Panc1 (cell line): ENCODE results near the gene FOS.

ENCODE experiments used
- CTCF ChIP-seq: fragments of 450-650 bp; IDR thresholded peaks from 2 replicates; pipeline ENCODE4 v1.5.1; 2017; ENCODE audit warnings: mild to moderate bottlenecking
- POLR2AphosphoS5 ChIP-seq: IDR thresholded peaks from 2 replicates; pipeline ENCODE4 v1.6.1; 2012; ENCODE audit warnings: mild to moderate bottlenecking, low read depth, low read length, moderate library complexity
- REST ChIP-seq, 2 experiments: IDR thresholded peaks; 2 replicates each; pipeline ENCODE4 v1.6.1; 2011 to 2012; ENCODE audit warnings: low read depth in 2 of 2, control low read depth in 1 of 2, low read length in 1 of 2, mild to moderate bottlenecking in 1 of 2, moderate library complexity in 1 of 2; ENCODE audit not compliant: insufficient read depth in 1 of 2
- SIN3A ChIP-seq: IDR thresholded peaks from 2 replicates; pipeline ENCODE4 v1.6.1; 2012; ENCODE audit warnings: low read depth, mild to moderate bottlenecking, low read length, moderate library complexity, borderline replicate concordance; ENCODE audit not compliant: insufficient read depth

GRCh38 chr14:75249251-75249957 is 29.2 kb upstream of the FOS start:
- TF ChIP-seq CTCF (no peak), POLR2AphosphoS5 (no peak), SIN3A (no peak), REST (IDR thresholded peaks at IDR 0.05; ENCODE audit: insufficient read depth in 1 of 2, low read depth in 2 of 2, low read length in 1 of 2) (no peak)
